SU-DHL-6 (cell line): Measurements from ENCODE around the gene TAS2R30.
"Not testable (repeated sequence)": the region's sequence is repeated elsewhere in the genome, so short reads cannot be mapped to it uniquely, and the experiment has no call there.

Source experiments
- CTCF ChIP-seq: fragments of 200-600 bp; sonication (generic); IDR thresholded peaks from one replicate; pipeline ENCODE4 v1.5.1; 2017; ENCODE audit warnings: antibody characterized with exemption, mild to moderate bottlenecking, low read length, moderate library complexity; ENCODE audit not compliant: insufficient read depth, poor library complexity, severe bottlenecking
- EZH2phosphoT487 ChIP-seq: fragments of 200-600 bp; sonication (generic), shearing (Covaris generic); conservative IDR thresholded peaks from 2 replicates; pipeline ENCODE4 v1.6.1; 2018; ENCODE audit warnings: mild to moderate bottlenecking, antibody characterized with exemption, low read length, moderate library complexity, mixed read lengths

- TF ChIP-seq CTCF, EZH2phosphoT487: not testable (repeated sequence)
Measured at GRCh38 chr12:11111213-11111612, 23.2 kb downstream of the TAS2R30 start.
